GM10266 (cell line): ENCODE data around the gene KBTBD2.
"Not testable (repeated sequence)": the region's sequence is repeated elsewhere in the genome, so short reads cannot be mapped to it uniquely, and the experiment has no call there.

Experiments
- DNase-seq: peaks from one replicate; pipeline ENCODE4 v3.0.0; 2012; ENCODE audit errors: extremely low spot score
- CTCF ChIP-seq: IDR thresholded peaks from 2 replicates; pipeline ENCODE4 v1.5.1; 2012; ENCODE audit warnings: mild to moderate bottlenecking, low read depth; ENCODE audit not compliant: control insufficient read depth, insufficient read depth; ENCODE audit errors: missing control alignments

KBTBD2 gene

DNA sequence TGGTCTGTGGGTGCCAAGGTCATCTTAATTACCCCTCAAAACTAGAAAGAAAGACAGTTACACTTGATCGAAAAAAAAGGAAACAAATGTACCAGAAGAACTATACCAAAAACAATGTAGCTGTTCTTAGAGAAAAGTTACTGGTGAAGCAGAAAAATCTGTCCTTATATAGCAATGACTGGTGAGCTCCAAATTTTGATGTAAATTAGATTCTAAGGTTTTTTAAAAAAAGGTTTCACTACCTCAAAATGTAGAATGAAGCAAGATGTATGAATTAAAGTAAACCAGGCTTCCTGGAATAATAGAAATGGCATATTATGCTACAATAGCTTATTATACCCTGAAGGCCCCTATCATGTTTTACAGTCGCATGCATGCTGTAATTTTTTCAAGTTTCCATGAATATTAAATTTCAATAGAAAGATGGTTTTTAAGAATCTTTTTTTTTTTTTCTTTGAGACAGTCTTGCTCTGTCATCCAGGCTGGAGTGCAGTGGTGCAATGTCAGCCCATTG, 37.3 kb upstream of the KBTBD2 start:
- no peak for TF ChIP-seq CTCF

DNA sequence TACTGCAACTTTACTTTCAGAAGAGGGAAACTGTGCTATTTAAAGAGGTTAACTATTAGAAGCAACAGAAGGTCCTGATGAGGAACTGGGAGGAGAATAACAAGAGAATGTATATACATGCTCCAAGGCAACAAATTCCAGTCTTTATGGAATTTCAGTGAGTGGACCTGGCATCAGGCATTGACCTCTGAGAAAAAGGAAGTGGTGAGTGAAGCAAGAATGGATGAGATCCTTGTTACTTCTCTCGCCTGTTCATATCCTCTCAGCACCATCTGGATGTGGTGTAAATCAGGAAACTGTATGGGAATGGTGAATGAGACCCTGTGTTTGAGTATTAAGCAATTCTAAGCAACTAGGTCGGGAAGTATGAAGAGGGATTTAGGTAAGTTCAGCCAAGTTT, 30.3 kb upstream of the KBTBD2 start:
- no peak for TF ChIP-seq CTCF
- no peak for DNase-seq

More for the DNA sequence above, 37.3 kb upstream of the KBTBD2 start:
- no peak for DNase-seq

GRCh38 chr7:32916994-32917393, 25.4 kb upstream of the KBTBD2 start:
- DNase-seq, result not testable (repeated sequence)

- DNase-seq, result no peak
- TF ChIP-seq CTCF, result no peak
Observed at GRCh38 chr7:32916006-32916405, 24.4 kb upstream of the KBTBD2 start.

GRCh38 chr7:32915041-32915536, 23.5 kb upstream of the KBTBD2 start:
- no peak for DNase-seq
- no peak for TF ChIP-seq CTCF

GRCh38 chr7:32914184-32914583, 22.6 kb upstream of the KBTBD2 start:
- TF ChIP-seq CTCF, result no peak
- DNase-seq, result no peak

- no peak for TF ChIP-seq CTCF
Observed at GRCh38 chr7:32910195-32910594, 18.6 kb upstream of the KBTBD2 start.

DNA sequence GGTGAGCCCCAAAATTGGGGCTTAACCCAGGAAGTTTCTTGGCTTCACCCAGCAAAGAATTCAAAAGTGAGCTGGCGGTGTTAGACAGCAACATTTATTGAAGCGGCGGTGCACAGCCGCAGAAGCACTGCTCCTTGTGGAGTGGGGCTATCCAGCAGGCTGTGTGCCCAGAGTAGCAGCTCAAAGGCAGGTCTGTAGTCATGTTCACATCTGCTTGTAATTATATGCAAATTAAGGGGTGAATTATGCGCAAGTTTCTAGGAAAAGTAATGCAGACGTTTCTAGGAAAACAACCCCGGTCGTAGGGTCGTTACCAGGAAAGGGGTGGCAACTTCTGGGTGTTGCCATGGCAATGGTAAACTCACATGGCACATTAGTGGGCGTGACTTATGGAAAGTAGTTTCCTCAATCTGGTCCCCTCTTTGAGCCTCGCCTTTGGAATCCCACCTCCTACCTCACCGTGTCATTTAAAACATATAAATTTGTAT, 13.7 kb upstream of the KBTBD2 start:
- no peak for TF ChIP-seq CTCF
- no peak for DNase-seq

More at GRCh38 chr7:32910195-32910594, 18.6 kb upstream of the KBTBD2 start:
- DNase-seq, result no peak
